AG04449 (cell line): ENCODE measurements around the gene OR2A12.
"Not testable (repeated sequence)": the region's sequence is repeated elsewhere in the genome, so short reads cannot be mapped to it uniquely, and the experiment has no call there.

Experiments
- CTCF ChIA-PET: fragments of 350-600 bp; formaldehyde crosslinking; extraction: SDS; loops from one replicate; lab custom pipeline; 2021; ENCODE audit warnings: antibody characterized with exemption; lab: Yijun Ruan, JAX
- POLR2A ChIA-PET: fragments of 400-600, 350-600 bp; formaldehyde crosslinking; extraction: SDS; loops from one replicate; lab custom pipeline; 2020; ENCODE audit warnings: antibody characterized with exemption, inconsistent platforms; lab: Yijun Ruan, JAX
- DNase-seq: peaks from one replicate; pipeline ENCODE4 v3.0.0-alpha.2; 2010; ENCODE audit warnings: low read depth, low spot score
- H3K4me3 ChIP-seq: 2 replicates; pipeline ENCODE4 v1.5.1; 2011; ENCODE audit warnings: low read depth, mild to moderate bottlenecking, control low read depth, low read length
- CTCF ChIP-seq: IDR thresholded peaks from one replicate; pipeline ENCODE4 v1.5.1; 2011; ENCODE audit warnings: mild to moderate bottlenecking, moderate library complexity, low read length, control low read depth, inconsistent platforms; ENCODE audit not compliant: insufficient read depth; ENCODE audit errors: missing control alignments

Gene OR2A12

GRCh38 chr7:144050093-144050492 is 36.0 kb upstream of the OR2A12 start:
- no peak overlapping the region for H3K4me3 ChIP-seq
- CTCF ChIA-PET = no interaction called here
- DNase-seq = no peak
- no peak for TF ChIP-seq CTCF
- POLR2A ChIA-PET = no interaction called here

GRCh38 chr7:144050884-144051283 is 35.2 kb upstream of the OR2A12 start:
- CTCF ChIA-PET, DNase-seq, POLR2A ChIA-PET, H3K4me3 ChIP-seq: not testable (repeated sequence)

GRCh38 chr7:144057954-144058353 is 28.1 kb upstream of the OR2A12 start:
- DNase-seq = no peak
- H3K4me3 ChIP-seq = no peak overlapping the region
- no peak for TF ChIP-seq CTCF
- ChIA-PET POLR2A (no interaction called here), CTCF (no interaction called here)

- POLR2A ChIA-PET = no interaction called here
These were observed 22.4 kb upstream of the OR2A12 start for GRCh38 chr7:144063710-144064109.

GRCh38 chr7:144069511-144069910 is 16.6 kb upstream of the OR2A12 start, which contains the start of gene OR2A25:
Gene OR2A25 (plus strand): TSS chr7:144069811. CDS start chr7:144074220, 4,409 bp downstream.
- ChIA-PET CTCF (no interaction called here), POLR2A (no interaction called here)
- no peak for DNase-seq
- no peak within 1 kb of the TSS for H3K4me3 ChIP-seq
- no peak for TF ChIP-seq CTCF

More at GRCh38 chr7:144063710-144064109, 22.4 kb upstream of the OR2A12 start:
- CTCF ChIA-PET = no interaction called here
- DNase-seq = no peak
- no peak for TF ChIP-seq CTCF
- no peak overlapping the region for H3K4me3 ChIP-seq

- DNase-seq = no peak
- H3K4me3 ChIP-seq = no peak overlapping the region
- ChIA-PET POLR2A (no interaction called here), CTCF (no interaction called here)
- TF ChIP-seq CTCF = no peak
These were observed 16.1 kb upstream of the OR2A12 start for GRCh38 chr7:144069953-144070352.

- no peak for DNase-seq
- ChIA-PET CTCF (no interaction called here), POLR2A (no interaction called here)
- TF ChIP-seq CTCF = no peak
- no peak overlapping the region for H3K4me3 ChIP-seq
These were observed 11.7 kb upstream of the OR2A12 start for GRCh38 chr7:144074374-144074773.
